ENCODE results near the gene ACSL5.
"Not testable (repeated sequence)": the region's sequence is repeated elsewhere in the genome, so short reads cannot be mapped to it uniquely, and the experiment has no call there.

DNA sequence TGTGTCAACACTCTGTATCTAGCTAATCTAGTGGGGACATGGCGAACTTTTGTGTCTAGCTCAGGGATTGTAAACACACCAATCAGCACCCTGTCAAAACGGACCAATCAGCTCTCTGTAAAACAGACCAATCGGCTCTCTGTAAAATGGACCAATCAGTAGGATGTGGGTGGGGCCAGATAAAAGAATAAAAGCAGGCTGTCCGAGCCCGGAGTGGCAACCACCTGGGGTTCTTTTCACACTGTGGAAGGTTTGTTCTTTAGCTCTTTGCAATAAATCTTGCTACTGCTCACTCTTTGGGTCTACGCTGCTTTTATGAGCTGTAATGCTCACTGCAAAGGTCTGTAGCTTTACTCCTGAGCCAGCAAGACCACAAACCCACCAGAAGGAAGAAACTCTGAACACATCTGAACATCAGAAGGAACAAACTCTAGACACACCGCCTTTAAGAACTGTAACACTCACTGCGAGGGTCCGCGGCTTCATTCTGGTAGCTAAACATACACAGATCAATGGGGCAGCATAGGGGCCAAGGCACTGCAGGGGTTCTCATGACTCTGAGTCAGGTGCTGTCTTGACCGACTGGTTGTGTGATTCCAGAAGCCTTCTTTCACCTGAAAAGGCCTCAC lies 1.6 kb upstream of the ACSL5 start:
- TF ChIP-seq, protein P1, sequence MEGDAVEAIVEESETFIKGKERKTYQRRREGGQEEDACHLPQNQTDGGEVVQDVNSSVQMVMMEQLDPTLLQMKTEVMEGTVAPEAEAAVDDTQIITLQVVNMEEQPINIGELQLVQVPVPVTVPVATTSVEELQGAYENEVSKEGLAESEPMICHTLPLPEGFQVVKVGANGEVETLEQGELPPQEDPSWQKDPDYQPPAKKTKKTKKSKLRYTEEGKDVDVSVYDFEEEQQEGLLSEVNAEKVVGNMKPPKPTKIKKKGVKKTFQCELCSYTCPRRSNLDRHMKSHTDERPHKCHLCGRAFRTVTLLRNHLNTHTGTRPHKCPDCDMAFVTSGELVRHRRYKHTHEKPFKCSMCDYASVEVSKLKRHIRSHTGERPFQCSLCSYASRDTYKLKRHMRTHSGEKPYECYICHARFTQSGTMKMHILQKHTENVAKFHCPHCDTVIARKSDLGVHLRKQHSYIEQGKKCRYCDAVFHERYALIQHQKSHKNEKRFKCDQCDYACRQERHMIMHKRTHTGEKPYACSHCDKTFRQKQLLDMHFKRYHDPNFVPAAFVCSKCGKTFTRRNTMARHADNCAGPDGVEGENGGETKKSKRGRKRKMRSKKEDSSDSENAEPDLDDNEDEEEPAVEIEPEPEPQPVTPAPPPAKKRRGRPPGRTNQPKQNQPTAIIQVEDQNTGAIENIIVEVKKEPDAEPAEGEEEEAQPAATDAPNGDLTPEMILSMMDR (conservative IDR thresholded peaks at IDR 0.05; ENCODE audit: low read depth in 2 of 2), result not testable (repeated sequence)
- TF ChIP-seq EZH2phosphoT487 (IDR thresholded peaks at IDR 0.05; ENCODE audit: unreplicated experiment); ZNF462 (CRISPR knock-in tag; IDR thresholded peaks at IDR 0.05); POLR2AphosphoS5 (IDR thresholded peaks at IDR 0.05; ENCODE audit: low read depth); EZH2 (IDR thresholded peaks at IDR 0.05; ENCODE audit: low read depth, unreplicated experiment); ZNF114 (CRISPR knock-in tag; IDR thresholded peaks at IDR 0.05); NANOG (IDR thresholded peaks at IDR 0.05; ENCODE audit: borderline replicate concordance): not testable (repeated sequence)
- TF ChIP-seq, protein P2, sequence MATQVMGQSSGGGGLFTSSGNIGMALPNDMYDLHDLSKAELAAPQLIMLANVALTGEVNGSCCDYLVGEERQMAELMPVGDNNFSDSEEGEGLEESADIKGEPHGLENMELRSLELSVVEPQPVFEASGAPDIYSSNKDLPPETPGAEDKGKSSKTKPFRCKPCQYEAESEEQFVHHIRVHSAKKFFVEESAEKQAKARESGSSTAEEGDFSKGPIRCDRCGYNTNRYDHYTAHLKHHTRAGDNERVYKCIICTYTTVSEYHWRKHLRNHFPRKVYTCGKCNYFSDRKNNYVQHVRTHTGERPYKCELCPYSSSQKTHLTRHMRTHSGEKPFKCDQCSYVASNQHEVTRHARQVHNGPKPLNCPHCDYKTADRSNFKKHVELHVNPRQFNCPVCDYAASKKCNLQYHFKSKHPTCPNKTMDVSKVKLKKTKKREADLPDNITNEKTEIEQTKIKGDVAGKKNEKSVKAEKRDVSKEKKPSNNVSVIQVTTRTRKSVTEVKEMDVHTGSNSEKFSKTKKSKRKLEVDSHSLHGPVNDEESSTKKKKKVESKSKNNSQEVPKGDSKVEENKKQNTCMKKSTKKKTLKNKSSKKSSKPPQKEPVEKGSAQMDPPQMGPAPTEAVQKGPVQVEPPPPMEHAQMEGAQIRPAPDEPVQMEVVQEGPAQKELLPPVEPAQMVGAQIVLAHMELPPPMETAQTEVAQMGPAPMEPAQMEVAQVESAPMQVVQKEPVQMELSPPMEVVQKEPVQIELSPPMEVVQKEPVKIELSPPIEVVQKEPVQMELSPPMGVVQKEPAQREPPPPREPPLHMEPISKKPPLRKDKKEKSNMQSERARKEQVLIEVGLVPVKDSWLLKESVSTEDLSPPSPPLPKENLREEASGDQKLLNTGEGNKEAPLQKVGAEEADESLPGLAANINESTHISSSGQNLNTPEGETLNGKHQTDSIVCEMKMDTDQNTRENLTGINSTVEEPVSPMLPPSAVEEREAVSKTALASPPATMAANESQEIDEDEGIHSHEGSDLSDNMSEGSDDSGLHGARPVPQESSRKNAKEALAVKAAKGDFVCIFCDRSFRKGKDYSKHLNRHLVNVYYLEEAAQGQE (IDR thresholded peaks at IDR 0.05; ENCODE audit: unreplicated experiment), result not testable (repeated sequence)

All from GM23338 (cell line).